ENCODE data around the gene AHNAK. TPM values are rescaled to one million over a fixed set of nuclear protein-coding genes. Genes with fewer than 3 reads are reported as not detected.

Gene AHNAK
- total and polyA plus RNA-seq, 3 donors from 2014 or later, result 95.8 to 148 (median 137) TPM

GRCh38 chr11:62555464-62556107, 9.0 kb upstream of the AHNAK start:
- TF ChIP-seq CTCF (IDR thresholded peaks at IDR 0.05) (no peak), POLR2A (IDR thresholded peaks at IDR 0.05) (no peak)
- intact Hi-C loops (cut with DNase I; ENCODE audit: low total_unique reads), result no loop called here
- Histone ChIP-seq H3K27ac (peak overlapping the region; percentile 29 to 47), H3K27me3 (no peaks in the 10 kb centered on the region), H3K36me3 (ENCODE audit: low read depth, missing control alignments) (no peaks in the 10 kb centered on the region), H3K9me3 (no peaks in the 10 kb centered on the region), H3K4me3 (no peak overlapping the region), H3K4me1 (peaks cover 56% of the 10 kb centered on the region)
- whole genome bisulfite sequencing, 2 donors, result 34 to 45% methylated on average over 4 of the region's 4 CpGs
- no peak for DNase-seq

- no peak overlapping the region for H3K4me3 ChIP-seq
- H3K4me1 ChIP-seq, result peaks cover 60% of the 10 kb centered on the region
- no peak for TF ChIP-seq CTCF (IDR thresholded peaks at IDR 0.05)
- H3K27ac ChIP-seq, result peak overlapping the region in 1 of 2 donors; percentile 89
- intact Hi-C loops (cut with DNase I; ENCODE audit: low total_unique reads), result no loop called here
- DNase-seq, result no peak
- 71 to 86% methylated on average over 5 to 7 of the region's 7 CpGs for WGBS, 2 donors
- no peaks in the 10 kb centered on the region for H3K36me3 ChIP-seq (ENCODE audit: low read depth, missing control alignments)
- no peaks in the 10 kb centered on the region for H3K9me3 ChIP-seq
- H3K27me3 ChIP-seq, result no peaks in the 10 kb centered on the region
These were observed 8.0 kb upstream of the AHNAK start for GRCh38 chr11:62554387-62555167.

GRCh38 chr11:62553839-62554361, 7.3 kb upstream of the AHNAK start:
- intact Hi-C loops (cut with DNase I; ENCODE audit: low total_unique reads), result no loop called here
- peak overlapping the region; percentile 85 to 89 for H3K27ac ChIP-seq
- no peak overlapping the region for H3K4me3 ChIP-seq
- no peaks in the 10 kb centered on the region for H3K27me3 ChIP-seq
- no peaks in the 10 kb centered on the region for H3K36me3 ChIP-seq (ENCODE audit: low read depth, missing control alignments)
- no peak for TF ChIP-seq CTCF (IDR thresholded peaks at IDR 0.05)
- H3K4me1 ChIP-seq, result peaks cover 66% of the 10 kb centered on the region
- WGBS, 2 donors, result 79 to 88% methylated on average over 8 of the region's 8 CpGs
- DNase-seq, result no peak
- H3K9me3 ChIP-seq, result no peaks in the 10 kb centered on the region

- 22 to 37% methylated on average over 8 to 15 of the region's 15 CpGs for WGBS, 2 donors
- TF ChIP-seq POLR2A (IDR thresholded peaks at IDR 0.05) (no peak), CTCF (IDR thresholded peaks at IDR 0.05) (no peak)
- intact Hi-C loops (cut with DNase I; ENCODE audit: low total_unique reads), result no loop called here
- H3K36me3 ChIP-seq (ENCODE audit: low read depth, missing control alignments), result no peaks in the 10 kb centered on the region
- DNase-seq, result peak; percentile 81
- no peaks in the 10 kb centered on the region for H3K27me3 ChIP-seq
- H3K9me3 ChIP-seq, result no peaks in the 10 kb centered on the region
- peak overlapping the region in 1 of 2 donors; percentile 3 for H3K4me3 ChIP-seq
- H3K4me1 ChIP-seq, result peaks cover 71% of the 10 kb centered on the region
- H3K27ac ChIP-seq, result peak overlapping the region; percentile 85 to 89
These were observed 6.7 kb upstream of the AHNAK start for GRCh38 chr11:62553080-62553838.
